ENCODE results near the gene GSKIP.

Gene GSKIP

DNA sequence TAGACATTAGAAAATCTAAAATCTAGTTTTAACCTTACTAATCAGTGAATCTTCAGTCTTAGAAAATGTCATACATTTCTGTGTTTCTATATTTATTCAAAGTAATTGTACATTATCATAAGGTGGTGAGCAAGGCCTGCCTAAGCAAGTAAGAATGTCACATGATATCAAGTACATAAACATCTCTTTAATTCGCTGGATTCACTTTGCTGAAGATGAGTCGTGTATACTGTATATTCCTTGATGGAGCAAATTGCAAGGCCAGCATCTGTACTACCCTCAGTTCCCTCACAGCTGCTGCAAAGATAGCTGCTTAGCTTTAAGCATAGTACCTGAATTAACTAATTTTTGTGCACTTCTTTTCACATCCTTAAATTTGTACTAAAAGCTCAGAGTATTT lies 20.1 kb downstream of the GSKIP start:
- no peak for DNase-seq

GRCh38 chr14:96384053-96384452 lies 20.7 kb downstream of the GSKIP start:
- no peak for DNase-seq

DNA sequence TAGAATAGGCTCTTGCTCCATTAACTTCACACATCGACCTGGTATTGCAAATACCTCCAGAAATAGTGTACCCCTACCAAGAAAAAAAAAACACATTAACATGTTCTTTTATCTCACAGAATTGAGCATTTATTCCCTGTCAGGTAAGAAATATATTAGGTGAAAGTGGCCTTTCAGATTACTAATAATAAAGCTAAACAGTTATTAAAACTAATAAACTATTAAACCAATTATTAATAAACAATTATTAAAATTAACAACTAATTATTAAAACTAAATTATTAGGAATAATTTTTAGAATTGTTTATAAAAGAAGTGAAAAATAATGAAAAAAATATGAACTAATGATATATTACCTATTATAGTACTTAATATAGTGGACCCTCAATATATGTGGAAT lies 21.4 kb downstream of the GSKIP start:
- no peak for DNase-seq

GRCh38 chr14:96385385-96385784 lies 22.1 kb downstream of the GSKIP start:
- no peak for DNase-seq

GRCh38 chr14:96390965-96391292 lies 27.6 kb downstream of the GSKIP start:
- no peak for DNase-seq

DNA sequence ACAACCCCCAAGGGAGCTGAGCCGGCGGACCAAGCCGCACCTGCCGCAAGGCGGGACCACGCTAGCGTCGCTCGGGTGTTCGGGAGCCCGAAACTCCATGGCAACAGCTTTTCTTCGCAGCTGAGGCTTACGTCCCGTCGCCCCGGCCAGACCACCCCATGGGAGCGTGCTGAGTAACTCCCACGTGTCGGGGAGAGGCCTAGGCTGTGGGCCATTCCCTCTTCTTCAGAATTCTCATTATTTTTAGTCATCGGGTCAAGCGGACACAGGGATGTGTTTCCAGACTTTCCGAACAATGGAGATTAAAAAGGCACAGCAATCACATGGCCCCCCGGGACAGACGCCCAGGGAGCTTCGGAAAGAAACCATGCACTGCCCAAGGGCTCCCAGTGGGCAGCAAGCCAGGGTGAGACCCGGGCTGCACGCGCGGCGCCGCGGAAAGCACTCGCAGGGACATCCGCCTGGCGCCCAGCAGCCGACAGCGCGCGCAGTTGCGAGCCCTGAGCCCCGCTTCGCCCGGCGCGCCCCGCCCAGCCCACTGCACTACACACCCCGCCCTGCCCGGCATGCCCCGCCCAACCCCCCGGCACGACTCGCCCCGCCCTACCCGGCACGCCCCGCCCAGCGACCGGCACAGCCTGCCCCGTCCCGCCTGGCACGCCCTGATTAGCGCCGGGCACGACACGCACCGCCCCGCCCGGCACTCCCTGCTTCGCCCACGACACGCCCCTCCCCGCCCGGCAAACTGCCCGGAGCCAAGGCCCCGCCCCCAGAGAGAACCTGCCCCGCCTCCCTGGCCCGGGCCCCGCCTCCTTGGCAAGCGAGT lies 28.2 kb downstream of the GSKIP start:
- peak; percentile 100 for DNase-seq

DNA sequence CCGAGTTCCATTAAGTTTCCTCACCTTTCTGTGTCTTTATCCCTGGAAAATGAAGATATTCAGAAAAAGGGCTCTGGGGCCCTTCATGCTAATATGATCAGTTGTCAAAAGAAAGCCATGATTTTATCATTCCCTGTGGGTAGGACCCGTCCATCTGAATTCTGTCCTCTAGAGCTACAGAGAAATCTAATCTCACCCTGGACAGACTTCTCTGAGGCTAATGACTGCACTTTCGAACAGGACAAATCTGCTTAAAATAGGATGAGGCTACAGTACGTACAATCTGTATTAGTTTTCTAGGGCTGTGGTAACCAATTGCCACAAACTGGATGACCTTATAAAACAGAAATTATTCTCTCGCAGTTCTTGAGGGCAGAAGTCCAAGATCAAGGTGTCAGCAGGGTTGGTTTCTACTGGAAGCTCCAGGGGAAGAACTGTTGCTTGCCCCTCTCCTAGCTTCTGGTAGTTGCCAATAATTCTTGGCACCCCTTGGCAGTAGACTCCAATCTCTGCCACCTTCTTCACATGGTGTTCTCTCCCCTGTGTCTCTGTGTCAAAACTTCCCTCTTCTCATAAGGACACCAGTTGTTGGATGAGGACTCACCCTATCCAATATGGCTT lies 29.9 kb downstream of the GSKIP start:
- DNase-seq = no peak

DNA sequence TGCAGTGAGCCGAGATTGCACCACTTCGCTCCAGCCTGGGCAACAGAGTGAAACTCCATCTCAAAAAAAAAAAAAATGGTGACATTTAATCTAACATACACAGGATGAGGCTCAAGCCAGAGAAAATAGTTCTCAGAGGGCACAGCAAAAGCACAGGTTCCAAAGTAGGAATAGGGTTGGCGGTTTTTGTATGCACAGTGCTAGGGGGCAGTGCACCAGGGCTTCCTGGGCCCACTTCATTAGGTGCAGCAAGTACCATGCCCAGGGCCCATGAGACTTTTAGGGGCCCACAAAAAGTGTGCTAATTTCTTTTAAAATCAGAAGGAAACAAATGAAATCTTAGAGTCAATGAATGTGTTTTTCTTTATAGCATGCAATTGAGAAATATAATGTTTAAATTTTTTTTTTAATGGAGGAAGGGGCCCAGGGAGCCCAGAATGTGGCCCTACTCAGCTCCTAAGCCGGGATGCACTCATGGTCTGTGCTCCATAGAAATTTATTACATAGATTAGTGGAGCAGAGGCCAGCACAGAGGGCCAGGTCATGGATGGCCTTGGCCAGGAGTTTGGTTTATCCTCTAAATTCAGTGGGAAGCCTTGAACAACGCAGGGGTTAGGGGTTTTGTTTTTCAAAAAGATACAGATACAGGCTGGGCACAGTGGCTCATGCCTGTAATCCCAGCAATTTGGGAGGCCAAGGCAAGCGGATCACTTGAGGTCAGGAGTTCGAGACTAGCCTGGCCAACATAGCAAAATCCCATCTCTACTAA lies 30.9 kb downstream of the GSKIP start:
- DNase-seq = no peak

- no peak for DNase-seq
Measured at GRCh38 chr14:96398432-96398831, 35.1 kb downstream of the GSKIP start.

GRCh38 chr14:96398921-96399320 lies 35.6 kb downstream of the GSKIP start:
- no peak for DNase-seq

GRCh38 chr14:96399405-96399804 lies 36.1 kb downstream of the GSKIP start:
- no peak for DNase-seq

- DNase-seq = no peak
Measured at GRCh38 chr14:96400495-96400894, 37.2 kb downstream of the GSKIP start.

DNA sequence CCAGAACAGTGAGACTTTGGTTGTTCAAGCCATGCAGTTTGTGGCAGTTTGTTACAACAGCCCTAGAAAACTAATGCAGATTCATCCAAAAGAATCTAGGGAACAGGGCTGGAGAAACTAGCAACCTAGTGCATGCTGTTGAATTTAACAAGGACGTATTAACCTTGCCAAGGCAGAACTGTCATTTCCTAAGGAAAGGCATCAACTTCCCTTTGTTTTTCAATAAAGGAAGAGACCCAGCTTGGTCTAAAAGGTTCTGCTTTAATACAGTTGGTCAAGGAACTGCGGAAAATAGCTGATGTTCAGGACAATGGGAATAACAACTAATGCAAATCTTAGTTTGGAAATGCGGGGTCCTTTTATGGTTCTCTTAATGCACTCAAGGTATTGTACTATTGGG lies 40.1 kb downstream of the GSKIP start:
- DNase-seq = no peak

- DNase-seq = no peak
Measured at GRCh38 chr14:96405677-96406076, 42.4 kb downstream of the GSKIP start.

- no peak for DNase-seq
Measured at GRCh38 chr14:96407935-96408570, 44.7 kb downstream of the GSKIP start.

- no peak for DNase-seq
Measured at GRCh38 chr14:96408608-96409007, 45.3 kb downstream of the GSKIP start.

GRCh38 chr14:96409701-96410100 lies 46.4 kb downstream of the GSKIP start:
- no peak for DNase-seq

DNA sequence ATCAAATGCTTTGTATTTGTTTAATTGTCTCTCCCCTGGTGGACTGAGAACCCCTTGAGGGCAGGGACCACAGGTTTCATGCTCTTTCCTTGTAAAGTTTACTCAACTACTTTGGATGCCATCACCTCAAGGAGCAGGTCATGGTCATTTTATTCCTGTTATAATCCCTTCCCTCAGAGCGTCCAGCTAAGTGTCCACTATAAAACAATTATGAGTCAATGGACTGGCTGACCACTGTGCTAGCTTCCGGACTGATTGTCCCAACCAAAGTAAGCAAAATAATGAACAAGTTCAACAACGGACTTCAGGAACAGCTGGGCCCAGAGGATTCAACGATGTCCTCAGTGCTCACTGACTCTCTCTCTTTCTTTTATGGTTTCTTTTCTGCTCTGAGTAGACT lies 46.8 kb downstream of the GSKIP start:
- DNase-seq = no peak

GRCh38 chr14:96413526-96413925 lies 50.2 kb downstream of the GSKIP start:
- DNase-seq = no peak

- no peak for DNase-seq
Measured at GRCh38 chr14:96415559-96415958, 52.2 kb downstream of the GSKIP start.

- DNase-seq = no peak
Measured at GRCh38 chr14:96416292-96416691, 53.0 kb downstream of the GSKIP start.

GRCh38 chr14:96417254-96417653 lies 53.9 kb downstream of the GSKIP start:
- no peak for DNase-seq

DNA sequence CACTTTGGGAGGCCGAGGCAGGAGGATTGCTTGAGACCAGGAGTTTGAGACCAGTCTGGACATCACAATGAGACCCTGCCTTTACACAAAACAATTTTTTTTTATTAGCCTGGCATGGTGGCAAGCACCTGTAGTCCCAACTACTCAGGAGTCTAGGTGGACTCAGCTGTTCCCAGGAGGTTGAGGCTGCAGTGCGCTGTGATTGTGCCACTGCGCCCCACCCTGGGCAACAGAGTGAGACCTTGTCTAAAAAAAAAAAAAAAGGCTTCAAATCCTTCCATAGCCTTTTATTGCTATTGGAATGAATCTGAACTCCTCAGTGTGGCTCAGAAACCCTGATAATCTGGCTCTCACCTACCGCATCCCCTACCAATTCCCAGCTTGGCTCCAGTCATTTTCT lies 54.7 kb downstream of the GSKIP start:
- DNase-seq = no peak

DNA sequence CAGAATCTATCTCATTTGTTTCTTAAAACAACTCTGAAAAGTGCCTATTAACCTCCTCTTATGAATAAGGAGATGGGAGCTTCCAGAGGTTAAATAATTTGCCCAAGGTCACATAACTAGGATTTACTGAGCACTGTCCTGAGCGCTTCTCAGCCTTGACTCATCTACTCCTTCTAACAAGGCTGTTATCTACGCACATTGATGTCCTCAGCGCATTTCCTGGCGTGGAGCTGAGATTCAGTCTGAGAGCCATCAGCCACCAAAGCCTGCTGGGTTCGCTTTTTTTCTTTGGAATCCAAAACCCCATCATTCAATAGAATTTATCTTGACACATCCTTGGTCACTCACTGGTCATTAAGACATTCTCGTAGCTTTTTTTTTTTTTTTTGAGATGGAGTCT lies 57.9 kb downstream of the GSKIP start:
- DNase-seq = no peak
